Measurements from ENCODE around the gene ELOVL5. TPM values are rescaled to one million over a fixed set of nuclear protein-coding genes. Genes with fewer than 3 reads are reported as not detected.

ELOVL5 gene
- total RNA-seq, 5 donors from 2014 or later (not counting 1 experiment from before 2014, with no cell fraction given): 71.4 to 101 (median 86.5) TPM

GRCh38 chr6:53252177-53252692 is 96.5 kb downstream of the ELOVL5 start:
- H3K36me3 Mint-ChIP-seq: peaks cover 21% of the 10 kb centered on the region
- CTCF ChIA-PET: no interaction called here
- no peak overlapping the region for H3K4me3 Mint-ChIP-seq
- DNase-seq (no peak), ATAC-seq (replicated peaks in 1 of 4) (no peak)
- H3K4me1 Mint-ChIP-seq: peaks cover 0 to 15% (median 0%) of the 10 kb centered on the region in 3 donors
- H3K27me3 Mint-ChIP-seq: no peaks in the 10 kb centered on the region
- Histone ChIP-seq H3K4me1 (ENCODE audit: control insufficient read depth in 1 of 2, extremely low read depth in 1 of 2, insufficient read depth in 2 of 2, low read length in 2 of 2) (no peaks in the 10 kb centered on the region), H3K9me3 (no peaks in the 10 kb centered on the region), H3K27me3 (replicated peaks in 1 of 2; ENCODE audit: control insufficient read depth in 2 of 2, extremely low read depth in 1 of 2, insufficient read depth in 2 of 2, low read length in 1 of 2) (no peaks in the 10 kb centered on the region), H3K36me3 (ENCODE audit: control insufficient read depth in 2 of 2, extremely low read depth in 1 of 2, insufficient read depth in 1 of 2, low read length in 1 of 2) (no peaks in the 10 kb centered on the region), H3K27ac (ENCODE audit: low read length) (no peak overlapping the region), H3K4me3 (ENCODE audit: control insufficient read depth in 1 of 2, extremely low read depth in 1 of 2, low read length in 1 of 2) (no peak overlapping the region)
- no peaks in the 10 kb centered on the region for H3K9me3 Mint-ChIP-seq
- peak overlapping the region; percentile 13 to 33 for H3K27ac Mint-ChIP-seq
- POLR2A ChIA-PET: no interaction called here
- no CpG with 5 or more reads among the region's 3 CpGs for WGBS (ENCODE audit: insufficient coverage)

GRCh38 chr6:53251033-53251672 is 97.6 kb downstream of the ELOVL5 start:
- Histone ChIP-seq H3K4me3 (ENCODE audit: control insufficient read depth in 1 of 2, extremely low read depth in 1 of 2, low read length in 1 of 2) (no peak overlapping the region), H3K4me1 (ENCODE audit: control insufficient read depth in 1 of 2, extremely low read depth in 1 of 2, insufficient read depth in 2 of 2, low read length in 2 of 2) (no peaks in the 10 kb centered on the region), H3K27me3 (replicated peaks in 1 of 2; ENCODE audit: control insufficient read depth in 2 of 2, extremely low read depth in 1 of 2, insufficient read depth in 2 of 2, low read length in 1 of 2) (no peaks in the 10 kb centered on the region), H3K9me3 (no peaks in the 10 kb centered on the region), H3K27ac (ENCODE audit: low read length) (no peak overlapping the region), H3K36me3 (ENCODE audit: control insufficient read depth in 2 of 2, extremely low read depth in 1 of 2, insufficient read depth in 1 of 2, low read length in 1 of 2) (no peaks in the 10 kb centered on the region)
- Mint-ChIP-seq H3K27me3 (no peaks in the 10 kb centered on the region), H3K36me3 (peaks cover 15% of the 10 kb centered on the region), H3K4me1 (peaks cover 0 to 13% (median 0%) of the 10 kb centered on the region in 3 donors), H3K9me3 (no peaks in the 10 kb centered on the region), H3K27ac (peak overlapping the region in 1 of 2 donors; percentile 5), H3K4me3 (no peak overlapping the region)
- ChIA-PET POLR2A (no interaction called here), CTCF (no interaction called here)
- DNase-seq: no peak
- WGBS (ENCODE audit: insufficient coverage): 80% methylated on average over 1 of the region's 3 CpGs
- peak in 1 of 4 experiments; percentile 19 for ATAC-seq (replicated peaks in 1 of 4)

GRCh38 chr6:53250176-53251032 is 98.3 kb downstream of the ELOVL5 start:
- H3K4me3 Mint-ChIP-seq: no peak overlapping the region

GRCh38 chr6:53246924-53247323 is 101.8 kb downstream of the ELOVL5 start:
- Histone ChIP-seq H3K27ac (ENCODE audit: low read length) (no peak overlapping the region), H3K9me3 (no peaks in the 10 kb centered on the region), H3K4me1 (ENCODE audit: control insufficient read depth in 1 of 2, extremely low read depth in 1 of 2, insufficient read depth in 2 of 2, low read length in 2 of 2) (peaks cover 0 to 5% of the 10 kb centered on the region in 2 experiments), H3K4me3 (ENCODE audit: control insufficient read depth in 1 of 2, extremely low read depth in 1 of 2, low read length in 1 of 2) (no peak overlapping the region), H3K27me3 (replicated peaks in 1 of 2; ENCODE audit: control insufficient read depth in 2 of 2, extremely low read depth in 1 of 2, insufficient read depth in 2 of 2, low read length in 1 of 2) (no peaks in the 10 kb centered on the region), H3K36me3 (ENCODE audit: control insufficient read depth in 2 of 2, extremely low read depth in 1 of 2, insufficient read depth in 1 of 2, low read length in 1 of 2) (no peaks in the 10 kb centered on the region)
- Mint-ChIP-seq H3K4me1 (peaks cover 7 to 30% (median 9%) of the 10 kb centered on the region in 3 donors), H3K9me3 (no peaks in the 10 kb centered on the region), H3K36me3 (no peaks in the 10 kb centered on the region), H3K4me3 (no peak overlapping the region), H3K27ac (no peak overlapping the region), H3K27me3 (no peaks in the 10 kb centered on the region)
- ChIA-PET CTCF (no interaction called here), POLR2A (no interaction called here)
- DNase-seq (no peak), ATAC-seq (replicated peaks in 1 of 4) (no peak)
- WGBS (ENCODE audit: insufficient coverage): 88% methylated on average over 2 of the region's 2 CpGs

More at GRCh38 chr6:53250176-53251032, 98.3 kb downstream of the ELOVL5 start:
- 97% methylated on average over 5 of the region's 8 CpGs for WGBS (ENCODE audit: insufficient coverage)
- peaks cover 0 to under 1% of the 10 kb centered on the region in 2 experiments for H3K4me1 ChIP-seq (ENCODE audit: control insufficient read depth in 1 of 2, extremely low read depth in 1 of 2, insufficient read depth in 2 of 2, low read length in 2 of 2)
- Mint-ChIP-seq H3K27ac (no peak overlapping the region), H3K36me3 (peaks cover 12% of the 10 kb centered on the region), H3K4me1 (peaks cover 0 to 18% (median 4%) of the 10 kb centered on the region in 3 donors), H3K27me3 (no peaks in the 10 kb centered on the region), H3K9me3 (no peaks in the 10 kb centered on the region)
- no peak for ATAC-seq (replicated peaks in 1 of 4)
- no peaks in the 10 kb centered on the region for H3K36me3 ChIP-seq (ENCODE audit: control insufficient read depth in 2 of 2, extremely low read depth in 1 of 2, insufficient read depth in 1 of 2, low read length in 1 of 2)
- H3K4me3 ChIP-seq (ENCODE audit: control insufficient read depth in 1 of 2, extremely low read depth in 1 of 2, low read length in 1 of 2): no peak overlapping the region
- no peak for DNase-seq
- CTCF ChIA-PET: no interaction called here
- POLR2A ChIA-PET: no interaction called here
- no peak overlapping the region for H3K27ac ChIP-seq (ENCODE audit: low read length)
- no peaks in the 10 kb centered on the region for H3K27me3 ChIP-seq (replicated peaks in 1 of 2; ENCODE audit: control insufficient read depth in 2 of 2, extremely low read depth in 1 of 2, insufficient read depth in 2 of 2, low read length in 1 of 2)
- no peaks in the 10 kb centered on the region for H3K9me3 ChIP-seq

- Histone ChIP-seq H3K4me1 (ENCODE audit: control insufficient read depth in 1 of 2, extremely low read depth in 1 of 2, insufficient read depth in 2 of 2, low read length in 2 of 2) (peaks cover 4 to 18% of the 10 kb centered on the region in 2 experiments), H3K9me3 (no peaks in the 10 kb centered on the region), H3K4me3 (ENCODE audit: control insufficient read depth in 1 of 2, extremely low read depth in 1 of 2, low read length in 1 of 2) (no peak overlapping the region), H3K27ac (ENCODE audit: low read length) (no peak overlapping the region), H3K27me3 (replicated peaks in 1 of 2; ENCODE audit: control insufficient read depth in 2 of 2, extremely low read depth in 1 of 2, insufficient read depth in 2 of 2, low read length in 1 of 2) (no peaks in the 10 kb centered on the region), H3K36me3 (ENCODE audit: control insufficient read depth in 2 of 2, extremely low read depth in 1 of 2, insufficient read depth in 1 of 2, low read length in 1 of 2) (no peaks in the 10 kb centered on the region)
- POLR2A ChIA-PET: interaction anchor here (0.6 to 0.8 kb wide), 2 partner anchors 95 to 100 kb away, joined by 3 read pairs; no protein-coding TSS in a partner anchor
- peaks cover 5% of the 10 kb centered on the region for H3K36me3 Mint-ChIP-seq
- H3K27me3 Mint-ChIP-seq: no peaks in the 10 kb centered on the region
- ATAC-seq (replicated peaks in 1 of 4) (peak in 3 of 4 experiments; percentile 42 to 55 (median 52)), DNase-seq (peak in 13 of 35 experiments; percentile 1 to 40 (median 5))
- CTCF ChIA-PET: no interaction called here
- H3K9me3 Mint-ChIP-seq: peaks cover 0 to 4% (median 0%) of the 10 kb centered on the region in 3 donors
- WGBS (ENCODE audit: insufficient coverage): 67% methylated on average over 1 of the region's 5 CpGs
- peaks cover 26 to 45% (median 29%) of the 10 kb centered on the region in 3 donors for H3K4me1 Mint-ChIP-seq
- no peak overlapping the region for H3K4me3 Mint-ChIP-seq
- H3K27ac Mint-ChIP-seq: no peak overlapping the region
Measured at GRCh38 chr6:53244958-53245357, 103.8 kb downstream of the ELOVL5 start.

GRCh38 chr6:53244399-53244931 is 104.3 kb downstream of the ELOVL5 start:
- CTCF ChIA-PET: no interaction called here
- DNase-seq: no peak
- H3K4me1 ChIP-seq (ENCODE audit: control insufficient read depth in 1 of 2, extremely low read depth in 1 of 2, insufficient read depth in 2 of 2, low read length in 2 of 2): peaks cover 4 to 18% of the 10 kb centered on the region in 2 experiments
- 88% methylated on average over 1 of the region's 4 CpGs for WGBS (ENCODE audit: insufficient coverage)
- Mint-ChIP-seq H3K27ac (no peak overlapping the region), H3K9me3 (peaks cover 0 to 4% (median 3%) of the 10 kb centered on the region in 3 donors), H3K4me3 (no peak overlapping the region), H3K4me1 (peaks cover 29 to 48% (median 31%) of the 10 kb centered on the region in 3 donors), H3K27me3 (no peaks in the 10 kb centered on the region), H3K36me3 (peaks cover 5% of the 10 kb centered on the region)
- ATAC-seq (replicated peaks in 1 of 4): no peak
- H3K27ac ChIP-seq (ENCODE audit: low read length): no peak overlapping the region
- no peaks in the 10 kb centered on the region for H3K27me3 ChIP-seq (replicated peaks in 1 of 2; ENCODE audit: control insufficient read depth in 2 of 2, extremely low read depth in 1 of 2, insufficient read depth in 2 of 2, low read length in 1 of 2)
- no peaks in the 10 kb centered on the region for H3K36me3 ChIP-seq (ENCODE audit: control insufficient read depth in 2 of 2, extremely low read depth in 1 of 2, insufficient read depth in 1 of 2, low read length in 1 of 2)
- no peak overlapping the region for H3K4me3 ChIP-seq (ENCODE audit: control insufficient read depth in 1 of 2, extremely low read depth in 1 of 2, low read length in 1 of 2)
- POLR2A ChIA-PET: interaction anchor here (0.6 to 0.8 kb wide), 3 partner anchors 40 to 101 kb away, joined by 3 read pairs; no protein-coding TSS in a partner anchor
- no peaks in the 10 kb centered on the region for H3K9me3 ChIP-seq
